Measurements from ENCODE around the gene ADAM23.

The ADAM23 gene

DNA sequence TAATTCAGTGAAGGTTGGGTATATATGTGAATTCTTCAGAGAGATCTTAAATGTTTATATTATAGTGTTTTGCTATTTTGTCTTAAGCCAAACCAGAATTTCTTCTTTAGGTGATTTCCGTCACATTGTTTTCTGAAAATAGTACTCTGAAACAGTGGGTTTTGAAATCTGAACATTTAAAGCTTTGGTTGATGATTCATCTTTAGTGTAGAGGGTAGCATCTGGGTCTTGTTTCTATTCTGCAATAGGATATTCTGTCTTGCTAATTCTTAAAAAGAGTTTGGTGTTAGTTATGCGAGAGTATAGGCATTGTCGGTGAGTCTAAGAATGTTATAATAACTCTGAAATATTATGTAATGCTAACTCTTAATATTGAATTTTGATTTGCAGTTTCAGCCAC, 129.4 kb downstream of the ADAM23 start:
- DNase-seq, result no peak

DNA sequence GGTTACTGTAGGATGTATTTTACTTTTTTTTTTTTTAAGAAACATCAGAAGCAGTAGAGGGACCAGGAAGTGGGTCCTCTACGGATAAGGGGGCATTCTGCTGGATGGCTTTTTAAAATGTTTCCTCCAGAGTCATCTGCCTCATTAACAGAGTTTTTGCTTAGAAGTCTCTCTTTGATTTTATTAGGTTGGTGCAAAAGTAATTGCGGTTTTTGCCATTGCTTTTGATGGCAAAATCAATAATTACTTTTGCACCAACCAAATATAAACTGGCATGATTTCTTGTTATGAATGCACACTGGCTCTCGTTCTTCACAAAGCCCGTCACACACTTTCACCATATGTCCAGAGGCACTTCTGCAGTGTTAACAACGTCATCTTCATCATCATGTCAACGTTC, 130.5 kb downstream of the ADAM23 start:
- no peak for DNase-seq

DNA sequence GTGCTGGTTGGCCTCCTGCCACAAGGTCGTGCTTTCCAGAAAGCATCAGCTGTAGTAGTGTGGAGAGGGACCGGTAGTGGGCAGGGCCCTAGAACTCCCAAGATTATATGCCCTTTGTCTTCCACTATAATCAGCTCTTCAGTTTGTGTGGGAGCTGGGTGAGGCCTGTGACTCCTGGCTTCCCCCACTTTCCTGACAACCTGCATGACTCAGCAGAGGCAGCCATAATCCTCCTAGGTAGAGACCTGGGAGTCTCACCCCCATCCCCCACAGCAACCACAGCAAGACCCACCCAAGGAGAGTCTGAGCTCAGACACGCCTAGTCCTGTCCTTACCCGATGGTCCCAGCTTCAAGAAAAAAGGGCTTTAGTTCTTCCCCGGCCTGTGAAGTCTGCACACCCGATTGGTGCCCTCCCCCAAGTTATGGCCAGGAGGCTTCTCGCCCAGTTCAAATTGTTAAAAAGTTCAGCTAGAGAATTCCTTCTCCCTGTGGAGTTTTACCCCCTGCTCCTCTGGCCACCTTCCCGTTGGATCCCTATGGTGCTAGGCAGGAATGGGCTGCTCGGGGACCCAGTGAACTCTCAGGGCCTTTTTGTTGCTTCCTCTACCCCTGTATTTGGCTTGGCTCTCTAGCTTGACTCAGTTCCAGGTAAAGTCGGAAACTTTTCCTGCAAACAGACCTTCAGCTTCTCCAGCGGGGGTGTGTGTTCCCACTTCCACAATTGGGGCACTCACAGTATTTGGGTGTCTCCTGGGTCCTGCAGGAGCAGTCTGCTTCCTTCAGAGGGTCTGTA, 141.2 kb downstream of the ADAM23 start:
- no peak for DNase-seq

DNA sequence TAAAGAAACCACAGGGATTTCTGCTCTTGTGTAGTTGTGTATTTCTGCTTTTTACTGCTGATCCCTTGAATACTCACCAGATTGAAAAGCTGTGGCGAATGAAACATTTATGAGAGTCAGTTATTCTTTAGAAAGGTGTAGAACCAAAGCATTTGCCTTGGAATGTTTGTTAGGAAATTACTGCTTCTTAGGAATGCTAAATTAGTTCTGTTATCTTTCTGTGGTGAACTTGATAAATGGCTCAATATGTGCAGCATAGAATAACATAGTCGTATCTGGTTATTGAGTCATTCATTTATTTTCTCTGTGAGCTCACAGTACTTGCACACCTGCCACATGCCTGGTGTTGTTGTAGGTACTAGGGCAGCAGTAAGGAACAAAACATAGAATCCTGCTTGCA, 142.0 kb downstream of the ADAM23 start:
- DNase-seq, result no peak

DNA sequence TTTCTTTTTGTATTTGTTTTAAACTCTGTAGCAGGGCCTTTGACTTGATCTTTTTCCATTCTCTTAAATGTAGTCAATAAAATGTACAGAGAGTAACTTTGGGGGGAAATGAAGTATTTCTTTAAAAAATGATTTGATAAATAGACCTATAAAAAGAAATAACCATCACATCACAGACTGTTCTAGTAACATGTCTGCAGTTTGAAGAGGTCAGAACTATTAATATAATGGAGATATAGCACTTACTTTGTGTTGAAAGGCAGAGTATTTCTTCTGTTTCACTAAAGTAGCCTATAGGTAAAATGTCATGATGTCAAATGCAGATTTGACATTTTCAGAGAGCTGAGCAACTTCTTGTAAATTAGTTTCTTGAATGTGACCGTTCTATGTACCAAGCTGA, 143.3 kb downstream of the ADAM23 start:
- DNase-seq, result no peak

DNA sequence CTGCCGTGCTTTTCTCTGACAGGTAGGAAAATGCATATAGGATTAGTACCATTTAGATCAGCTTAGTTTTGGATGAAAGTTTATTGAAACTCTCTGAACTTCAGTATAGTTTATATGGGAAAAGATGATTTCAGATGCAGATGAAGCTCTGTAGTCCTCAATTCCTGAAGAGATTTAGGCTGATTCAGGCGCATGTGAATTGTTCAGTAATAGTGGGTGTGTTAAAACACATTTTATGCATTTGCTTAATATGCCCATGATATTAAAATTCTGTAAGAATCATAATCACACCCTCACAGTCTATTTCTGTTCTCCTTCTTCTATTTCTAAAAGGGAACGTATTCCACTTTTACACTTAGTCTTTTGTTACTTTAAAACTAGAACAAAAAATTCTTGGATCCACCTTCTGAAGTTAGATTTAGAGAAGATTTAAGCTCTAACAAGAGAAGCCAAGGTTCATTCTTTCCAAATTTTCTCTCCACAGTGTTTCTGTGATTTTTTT, 154.4 kb downstream of the ADAM23 start:
- DNase-seq, result no peak

DNA sequence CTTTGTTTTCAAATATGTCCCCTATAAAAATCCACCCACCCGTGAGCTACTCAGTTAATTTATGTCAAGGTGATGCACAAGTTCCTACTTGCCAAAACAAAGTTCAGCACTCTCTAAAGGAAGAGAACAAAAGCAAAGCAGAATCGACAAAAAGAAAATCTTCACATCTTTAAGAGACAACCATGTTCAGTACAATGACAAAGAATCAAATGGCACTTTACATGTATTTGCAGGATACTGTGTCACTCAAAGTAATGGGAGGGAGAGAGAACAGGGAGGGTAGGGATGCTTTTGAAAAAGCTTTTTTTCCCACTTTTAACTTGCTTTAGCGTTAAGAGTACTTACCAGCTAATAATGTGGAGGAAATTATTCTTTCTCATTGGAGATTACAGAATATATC, 159.9 kb downstream of the ADAM23 start:
- DNase-seq, result no peak

DNA sequence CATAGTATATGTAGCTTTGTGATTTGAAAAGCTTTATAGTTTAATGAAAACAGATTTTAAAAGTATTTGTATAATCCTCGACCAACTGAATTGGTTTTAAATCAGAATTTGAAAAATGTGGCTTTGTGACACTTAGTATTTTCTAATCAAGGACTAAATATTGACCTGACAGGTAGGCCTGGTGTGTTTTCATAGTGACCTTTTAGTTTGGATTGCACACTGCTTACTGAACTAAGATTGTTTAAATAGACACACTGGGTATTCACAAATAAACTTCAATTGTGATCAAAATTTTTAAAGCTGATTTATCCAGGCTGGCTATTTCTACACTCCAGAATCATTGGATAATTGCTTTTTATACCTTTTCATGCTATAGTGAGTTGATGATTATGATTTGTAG, 167.1 kb downstream of the ADAM23 start:
- no peak for DNase-seq

DNA sequence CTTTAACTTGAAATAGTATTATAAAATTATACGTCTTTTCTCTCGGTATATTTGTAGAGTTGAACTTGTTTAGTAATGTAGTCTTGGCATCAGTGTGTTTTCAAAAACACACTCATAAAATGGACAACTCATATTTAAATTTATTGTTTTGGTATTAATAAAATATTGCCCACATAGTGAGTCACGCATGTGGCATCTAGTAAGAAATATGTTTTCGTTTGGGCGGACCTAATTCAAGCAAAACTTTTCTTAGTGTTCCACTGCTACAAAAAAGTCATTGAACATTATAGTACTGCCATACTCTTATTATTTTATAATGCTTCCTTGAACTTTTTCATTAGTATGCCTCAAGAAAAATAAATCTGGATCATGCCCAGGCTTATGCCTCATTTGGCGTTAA, 167.9 kb downstream of the ADAM23 start:
- no peak for DNase-seq

DNA sequence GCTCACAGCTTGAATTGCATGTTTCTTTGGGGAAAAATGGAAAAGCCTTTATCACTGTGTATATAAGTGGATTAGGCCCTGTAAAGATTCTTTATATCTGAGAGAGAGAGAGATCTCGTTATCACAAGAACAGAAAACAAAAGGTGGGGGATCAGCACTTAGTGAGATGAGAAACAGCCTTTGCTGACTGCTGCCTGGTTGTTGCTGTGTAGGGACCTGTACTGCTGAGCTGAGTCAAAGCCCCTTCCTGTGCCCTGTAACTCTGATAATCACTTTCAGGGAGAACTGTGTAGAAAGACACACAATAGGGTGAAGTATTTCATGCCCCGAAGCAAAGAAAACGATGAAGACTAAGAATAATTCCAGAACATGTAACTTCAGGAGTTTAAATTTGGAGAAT, 168.4 kb downstream of the ADAM23 start:
- DNase-seq, result no peak

DNA sequence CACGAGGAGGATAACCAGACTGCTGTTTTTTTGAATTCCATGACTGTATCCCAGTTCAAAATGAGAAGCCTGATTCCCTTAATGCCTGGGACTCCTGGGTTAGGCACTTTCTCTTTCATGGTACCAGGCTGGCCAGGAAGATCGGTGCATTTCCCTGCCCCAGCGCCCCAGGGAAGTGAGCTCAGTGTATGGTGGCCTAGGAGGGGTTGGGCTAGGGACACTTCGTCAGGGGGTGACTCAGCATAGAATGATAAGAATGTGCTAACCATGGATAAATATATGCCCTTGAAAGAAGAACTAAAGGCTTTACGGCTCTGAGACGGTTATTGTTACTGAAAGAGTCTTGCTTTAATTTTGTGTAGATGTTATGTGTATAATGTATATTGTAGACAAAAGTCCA, 171.5 kb downstream of the ADAM23 start:
- no peak for DNase-seq

DNA sequence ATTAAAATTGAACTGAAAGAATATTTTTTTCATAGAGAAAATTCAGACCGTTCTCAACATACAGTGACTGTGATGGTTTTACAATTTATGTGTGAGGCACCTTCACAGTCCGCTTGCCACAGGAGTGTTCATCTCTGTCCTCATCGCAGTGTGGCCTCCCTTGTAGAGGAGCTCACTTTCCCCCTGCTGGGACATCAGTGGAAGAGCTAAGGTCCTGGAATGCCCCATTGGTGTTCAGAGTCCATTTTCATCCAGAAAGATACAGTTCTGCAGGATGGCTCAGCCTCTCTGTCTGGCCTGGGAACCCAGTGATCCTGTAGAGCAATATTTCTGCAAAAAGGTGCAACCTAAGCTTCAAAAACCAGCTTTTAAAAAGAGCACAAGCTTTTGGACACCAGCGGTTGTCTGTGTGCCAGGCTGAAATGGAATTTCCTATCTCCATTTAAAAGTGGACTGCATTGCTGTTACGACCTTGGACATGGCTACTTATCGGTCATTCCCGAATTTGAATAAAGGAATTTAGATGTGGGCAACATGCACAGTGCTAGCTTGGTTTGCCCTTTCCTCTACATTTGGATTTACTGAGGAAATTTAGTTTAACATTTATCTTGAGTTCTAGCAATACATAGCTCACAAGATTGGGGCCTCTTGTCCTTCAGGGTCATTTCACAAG, 172.2 kb downstream of the ADAM23 start:
- no peak for DNase-seq

DNA sequence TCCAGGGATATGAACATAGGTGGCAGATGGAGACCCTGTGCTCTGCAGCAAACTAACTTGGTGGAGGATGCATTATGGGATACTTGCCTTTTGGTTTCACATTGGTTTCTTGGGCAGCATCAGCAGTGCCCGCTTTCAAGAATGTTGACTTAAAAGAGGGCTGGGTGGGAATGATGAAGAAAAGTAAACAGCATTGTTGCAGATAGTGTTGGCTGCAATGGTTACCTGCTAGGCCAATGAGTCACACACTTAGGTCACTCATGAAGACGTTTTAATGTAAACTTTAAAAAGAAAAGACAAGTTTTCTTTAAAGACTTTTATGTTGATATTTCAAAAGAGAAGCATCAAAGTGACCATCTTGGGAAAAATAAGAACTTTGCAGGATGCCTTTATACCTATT, 172.8 kb downstream of the ADAM23 start:
- no peak for DNase-seq

DNA sequence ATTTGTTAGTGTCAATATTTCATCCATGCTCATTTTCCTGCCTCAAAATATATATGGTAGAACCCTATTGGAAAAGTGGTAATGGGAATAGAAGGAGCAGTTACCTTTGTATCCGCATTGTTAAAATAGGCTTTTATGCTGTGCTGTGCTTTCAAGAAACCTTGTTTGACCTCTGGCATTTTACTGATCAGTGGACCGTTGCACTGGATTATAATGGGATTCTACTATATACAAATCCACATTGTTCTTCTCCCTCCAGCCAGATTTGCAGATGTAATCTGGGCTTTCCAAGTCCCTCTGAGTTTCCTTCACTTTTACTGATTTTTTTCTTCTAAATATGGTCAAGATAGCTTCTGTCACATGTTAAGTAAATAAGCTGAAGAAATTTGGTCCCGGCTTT, 175.7 kb downstream of the ADAM23 start:
- DNase-seq, result no peak

DNA sequence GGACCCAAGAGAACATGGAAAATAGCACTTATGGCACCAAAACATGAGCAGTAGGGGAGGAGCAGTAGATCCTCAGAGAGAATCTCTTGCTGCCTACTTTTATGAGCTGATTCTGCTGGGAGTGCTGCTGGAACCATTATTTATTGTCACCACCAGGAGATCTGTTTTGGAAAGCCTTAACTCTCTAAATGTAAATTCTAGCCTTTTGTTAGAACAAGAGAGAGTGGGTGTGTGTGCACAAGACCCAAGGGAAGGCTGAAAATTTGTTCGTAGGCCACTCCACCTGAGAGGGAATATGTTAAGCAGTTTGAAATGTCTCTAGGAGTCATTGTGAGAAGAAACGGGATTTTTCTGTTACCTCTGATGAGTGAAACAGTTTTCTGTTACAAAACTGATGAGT, 182.8 kb downstream of the ADAM23 start:
- no peak for DNase-seq

DNA sequence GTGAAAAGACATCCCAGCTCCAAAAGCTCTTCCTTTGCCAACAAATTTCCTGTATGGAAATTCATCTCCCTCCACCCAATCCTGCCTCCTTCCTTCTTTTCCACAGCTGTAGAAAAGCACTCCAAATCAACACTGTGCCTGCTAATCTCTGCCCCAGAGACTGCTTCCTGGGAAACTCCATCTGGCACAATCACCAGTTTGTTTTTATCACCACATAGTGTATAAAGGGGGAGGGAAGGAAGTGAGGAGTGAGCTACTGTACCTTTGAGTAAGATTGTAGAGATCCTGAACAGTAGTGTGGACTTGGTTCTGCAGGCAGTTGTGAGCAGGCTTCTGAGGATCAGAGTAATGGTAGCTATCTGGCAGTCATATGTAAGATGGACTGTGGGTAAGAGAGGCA, 184.3 kb downstream of the ADAM23 start:
- DNase-seq, result no peak

DNA sequence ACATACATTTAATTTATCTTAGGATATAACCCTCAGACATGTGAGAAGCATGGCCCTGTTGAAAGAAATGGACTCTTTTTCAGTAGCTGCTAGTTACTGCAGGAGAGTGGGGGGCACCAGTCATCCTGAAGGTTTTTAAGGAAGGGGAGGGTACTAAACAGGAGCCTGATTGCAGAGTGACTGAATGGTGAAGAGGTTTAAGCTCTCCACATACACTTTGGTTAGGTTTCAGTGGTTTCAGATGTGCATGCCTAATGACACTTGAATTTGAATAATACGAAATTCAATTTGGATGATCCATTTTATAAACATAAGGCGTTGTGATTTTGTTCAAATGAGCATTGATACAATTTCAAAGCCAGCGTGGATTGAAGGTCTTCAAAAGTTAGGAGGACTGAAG, 188.0 kb downstream of the ADAM23 start:
- DNase-seq, result no peak

DNA sequence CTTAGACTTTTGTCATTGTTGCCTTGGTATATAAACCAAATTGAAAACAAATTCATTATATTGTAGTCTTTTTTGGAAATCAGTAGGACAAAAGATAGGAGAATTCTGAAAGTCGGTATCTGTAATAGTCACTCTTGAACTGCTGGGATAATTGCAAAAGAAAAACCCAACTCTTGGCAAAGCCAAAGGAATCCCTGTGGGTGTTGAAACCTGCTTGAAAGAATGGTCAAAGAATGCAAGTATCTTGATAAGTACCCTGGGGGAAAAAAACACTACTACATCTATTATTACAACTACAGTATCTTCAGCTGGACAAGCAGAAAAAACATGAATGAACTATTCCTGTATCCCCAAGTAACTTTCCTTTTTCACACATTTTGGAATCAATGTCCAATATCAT, 191.7 kb downstream of the ADAM23 start:
- no peak for DNase-seq

DNA sequence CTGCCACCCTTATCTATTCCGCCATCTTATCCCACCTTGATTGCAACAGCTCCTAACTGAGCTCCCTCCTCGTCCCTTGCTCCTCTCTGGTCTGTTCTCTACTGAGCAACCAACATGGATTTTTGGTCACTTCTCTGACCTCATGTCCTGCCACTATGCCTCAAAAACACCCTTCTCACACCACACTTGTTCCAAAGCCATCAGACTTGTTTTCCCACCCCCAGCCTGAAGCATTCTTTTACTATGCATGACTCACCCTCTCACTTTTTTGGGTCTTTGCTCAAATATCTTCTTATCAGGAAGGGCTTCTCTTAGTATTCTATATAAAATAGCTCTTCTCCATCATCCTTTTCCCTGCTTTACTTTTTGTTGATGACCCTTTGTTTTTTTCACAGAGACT, 196.3 kb downstream of the ADAM23 start:
- no peak for DNase-seq

DNA sequence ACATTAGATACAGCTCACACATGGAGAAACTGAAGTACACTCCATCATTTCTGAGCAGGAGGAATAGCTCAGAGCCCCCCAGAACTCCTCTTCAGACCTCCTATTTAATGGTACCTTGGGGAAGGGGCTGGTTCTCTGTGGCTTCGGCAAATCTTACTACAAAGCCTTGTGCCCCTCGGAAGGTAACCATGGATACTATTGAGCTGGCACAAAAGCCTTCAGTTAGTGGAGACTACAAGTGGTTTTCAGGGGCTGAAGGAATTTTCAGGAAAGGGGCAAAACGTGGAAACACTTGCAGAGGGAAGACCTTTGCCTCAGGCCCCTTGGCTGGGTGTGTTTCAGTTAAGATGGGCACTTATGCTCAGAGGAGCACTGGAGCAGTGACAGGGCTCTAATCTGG, 197.9 kb downstream of the ADAM23 start:
- DNase-seq, result no peak

DNA sequence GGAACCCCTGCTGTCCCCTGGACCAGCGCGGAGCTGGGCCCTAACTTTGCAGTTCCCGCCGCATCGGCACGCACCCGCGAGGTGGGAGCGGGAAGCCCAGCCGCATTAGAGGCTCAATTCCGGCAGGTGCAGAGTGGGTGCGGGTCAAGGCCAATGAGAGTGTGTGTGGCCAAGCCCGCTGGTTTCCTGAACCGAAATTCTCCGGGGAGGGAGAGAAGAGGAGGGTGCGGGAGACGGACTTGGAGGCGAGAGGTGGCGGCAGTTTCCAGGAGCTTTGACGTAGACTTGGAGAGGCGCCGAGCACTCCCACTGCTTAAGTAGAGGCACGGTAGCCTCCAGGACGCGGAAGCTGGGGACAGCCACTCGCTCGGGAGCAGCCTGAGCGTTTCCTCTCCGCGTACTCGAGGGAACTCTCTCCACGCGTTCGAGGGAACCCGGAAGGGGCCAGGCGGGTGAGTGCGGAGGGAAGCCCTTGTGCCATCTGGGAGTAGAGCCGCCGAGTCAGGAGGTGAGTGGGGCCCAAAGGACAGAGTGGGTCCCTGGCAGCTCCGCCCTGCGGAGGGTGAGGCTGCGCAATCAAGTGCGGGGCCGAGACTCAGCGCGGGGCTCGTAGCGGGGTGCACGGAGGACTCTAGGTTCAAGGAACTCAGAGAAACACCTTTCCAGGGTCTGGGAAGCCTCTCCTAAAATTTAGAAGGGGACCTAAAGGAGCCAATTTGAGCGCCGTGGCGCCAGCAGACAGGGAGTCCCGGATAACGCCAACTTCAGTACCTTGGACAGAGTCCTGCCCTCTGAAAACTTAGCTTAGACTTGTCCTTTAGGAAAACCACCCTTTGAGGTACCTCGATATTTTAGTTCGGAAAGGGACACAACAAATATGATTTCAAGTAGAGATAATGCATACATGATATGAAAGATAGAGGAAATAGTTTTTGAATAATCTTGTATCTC, 199.0 kb downstream of the ADAM23 start, which contains the start of gene FAM237A:
TSS of gene FAM237A (plus strand) at position 413 of the 951 bp plus-strand sequence. CDS start 1,750 bp downstream, outside the sequence.
- no peak for DNase-seq

DNA sequence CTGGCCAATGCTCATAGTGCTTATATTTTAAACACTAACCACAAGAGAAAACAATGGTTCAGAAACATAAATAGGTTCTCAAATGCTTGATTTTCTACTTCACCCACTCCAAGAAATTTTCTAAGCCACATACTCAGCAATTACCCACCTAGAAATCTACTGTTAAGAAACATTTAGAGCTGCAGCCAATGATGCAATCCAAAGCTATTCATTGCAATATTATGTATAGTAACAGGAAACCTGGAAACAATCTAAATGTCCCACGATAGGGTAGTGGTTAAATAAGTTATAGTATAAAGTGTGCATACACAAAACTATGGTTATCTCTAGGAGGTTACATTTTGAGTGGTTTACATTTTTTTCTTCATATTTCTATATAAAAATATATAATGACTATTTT, 204.7 kb downstream of the ADAM23 start:
- DNase-seq, result no peak

DNA sequence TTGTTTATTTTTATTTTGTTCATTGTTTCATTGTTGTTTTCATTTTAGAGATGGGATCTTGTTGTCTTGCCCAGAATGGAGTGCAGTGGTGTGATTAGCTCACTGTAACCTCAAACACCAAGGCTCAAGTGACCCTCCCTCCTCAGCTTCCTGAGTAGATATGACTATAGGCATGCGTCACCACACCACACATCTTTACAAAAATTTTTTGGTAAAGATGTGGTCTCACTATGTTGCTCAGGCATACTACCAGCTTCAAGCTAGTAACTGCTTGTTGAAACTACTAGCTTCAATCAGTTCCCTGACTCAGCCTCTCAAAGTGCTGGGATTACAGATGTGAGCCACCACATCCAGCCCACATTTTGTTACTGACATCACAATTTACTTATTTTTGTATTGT, 213.8 kb downstream of the ADAM23 start:
- no peak for DNase-seq

All from NCI-H1694 (cell line).